Embryonic facial prominence (tissue), 1 donor: Measurements from ENCODE around the gene EVI2A.

Experiments
- DNase-seq: peaks from one replicate; pipeline ENCODE4 v3.0.0-alpha.2; 2016; ENCODE audit errors: extremely low spot score

Gene EVI2A

DNA sequence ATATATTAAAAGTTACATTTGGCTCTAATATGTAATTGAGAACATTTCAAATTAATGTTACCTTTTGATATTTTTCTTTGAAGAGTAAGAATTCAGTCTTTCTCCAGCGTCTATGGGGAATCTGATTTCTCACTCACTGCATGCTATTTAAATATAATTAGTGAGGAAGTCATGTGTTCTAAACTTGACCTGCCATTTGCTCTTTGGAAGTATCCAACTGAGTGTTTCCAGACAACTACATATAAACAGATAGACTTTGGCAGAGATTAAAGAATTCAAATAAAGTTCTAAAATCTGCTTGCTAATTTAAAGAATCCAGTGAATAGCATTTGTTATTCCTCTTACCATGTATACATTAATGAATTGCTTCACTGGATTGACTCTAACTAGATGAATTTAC, 47.9 kb downstream of the EVI2A start:
- no peak for DNase-seq

GRCh38 chr17:31272803-31273202, 48.6 kb downstream of the EVI2A start:
- no peak for DNase-seq

GRCh38 chr17:31272236-31272635, 49.2 kb downstream of the EVI2A start:
- DNase-seq: no peak

- DNase-seq: no peak
Observed at GRCh38 chr17:31269578-31269983, 51.8 kb downstream of the EVI2A start.

DNA sequence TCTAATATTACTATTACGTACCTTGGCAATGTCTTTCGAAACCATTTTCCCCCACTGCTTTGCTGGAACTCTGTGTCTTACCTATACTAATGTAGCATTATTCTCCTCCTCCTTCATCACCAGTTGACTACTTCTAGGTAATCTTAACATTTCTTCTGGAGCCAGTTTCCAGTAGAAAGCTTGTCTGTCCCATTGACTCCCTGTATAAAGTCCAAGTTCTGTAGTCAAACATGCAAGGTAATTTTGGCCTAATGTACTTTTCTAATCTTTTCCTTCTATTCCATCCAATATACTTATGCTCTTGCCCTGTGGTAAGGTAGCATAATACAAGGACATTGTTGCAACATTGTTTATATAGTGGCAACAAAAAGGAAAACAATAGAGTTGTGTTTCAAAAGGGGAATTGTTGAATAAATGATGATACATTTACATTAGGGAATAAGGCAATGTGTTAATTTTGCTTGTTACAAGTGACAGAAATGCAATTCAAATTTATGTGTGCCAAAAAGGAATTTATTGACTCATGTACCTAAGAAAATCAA, 52.3 kb downstream of the EVI2A start:
- DNase-seq: no peak
